HCT116 (cell line): ENCODE measurements around the gene NEK8. TPM values are rescaled to one million over a fixed set of nuclear protein-coding genes. Genes with fewer than 3 reads are reported as not detected.

Experiments used
- ATAC-seq: fragments of 200-7000 bp; cut with Tn5 transposase; 2 replicates; pipeline ENCODE4 v1.9.1; 2020; ENCODE audit warnings: mild to moderate bottlenecking, moderate library complexity
- BruUV-seq: library from RNA; stranded (reverse); fragments of 400-500 nt; replicated peaks from 2 replicates; lab custom pipeline; 2021; lab: Mats Ljungman, UMichigan
- CTCF ChIA-PET: fragments of 300-600 bp; sonication (Branson Sonifier 250); formaldehyde crosslinking; loops from one replicate; lab custom pipeline; 2021; ENCODE audit warnings: antibody characterized with exemption; lab: Charles Lee
- POLR2A ChIA-PET: fragments of 300-600, 350-600 bp; sonication (Branson Sonifier 250); formaldehyde crosslinking; loops from one replicate; lab custom pipeline; 2021; ENCODE audit warnings: antibody characterized with exemption; lab: Charles Lee
- RAD21 ChIA-PET, 2 experiments: fragments of 300-600 bp; sonication (Branson Sonifier 250); formaldehyde crosslinking; loops; one replicate each; lab custom pipeline; 2023; ENCODE audit warnings: low total read pairs in 2 of 2; ENCODE audit not compliant: uncharacterized antibody in 2 of 2, unreplicated experiment in 2 of 2, low non-redundant PET in 1 of 2; lab: Charles Lee
- DNase-seq: peaks from one replicate; pipeline ENCODE4 v3.0.0-alpha.2; 2010; ENCODE audit warnings: low read depth, low spot score
- H2AFZ ChIP-seq: fragments of 200-600 bp; shearing (Covaris generic), sonication (generic); 2 replicates; pipeline ENCODE4 v1.6.1; 2017; ENCODE audit warnings: low read depth, mixed run types, mixed read lengths, antibody characterized with exemption, low read length; ENCODE audit not compliant: poor library complexity, severe bottlenecking
- H3K27ac ChIP-seq: 2 replicates; pipeline ENCODE4 v1.5.1; 2012; ENCODE audit warnings: low read depth, low read length
- H3K27me3 ChIP-seq: fragments of 200-600 bp; sonication (generic); 2 replicates; pipeline ENCODE4 v1.6.1; 2016; ENCODE audit warnings: mixed run types, low read length, mixed read lengths; ENCODE audit not compliant: insufficient read depth
- H3K36me3 ChIP-seq, 2 experiments: fragments of 200-500 bp in 1 of 2; fragments of 200-600 bp in 1 of 2; sonication (Bioruptor generic) in 1 of 2; sonication (generic) in 1 of 2; 2 replicates each; pipeline versions ENCODE4 v1.5.1 to v1.6.1; 2014 to 2016; ENCODE audit warnings: low read length in 2 of 2, inconsistent platforms in 1 of 2, mixed read lengths in 1 of 2, mixed run types in 1 of 2; ENCODE audit not compliant: insufficient read depth in 2 of 2, control insufficient read depth in 1 of 2
- H3K4me1 ChIP-seq, 2 experiments: fragments of 200-600 bp in 1 of 2; sonication (generic) in 1 of 2; 2 replicates each; pipeline versions ENCODE4 v1.5.1 to v1.6.1; 2012 to 2017; ENCODE audit warnings: low read length in 2 of 2, inconsistent platforms in 1 of 2, mild to moderate bottlenecking in 1 of 2, mixed read lengths in 1 of 2, mixed run types in 1 of 2, moderate library complexity in 1 of 2; ENCODE audit not compliant: insufficient read depth in 2 of 2, control insufficient read depth in 1 of 2
- H3K4me2 ChIP-seq: fragments of 200-600 bp; sonication (generic); 2 replicates; pipeline ENCODE4 v1.6.1; 2017; ENCODE audit warnings: mixed run types, low read length, mixed read lengths
- H3K4me3 ChIP-seq, 2 experiments: fragments of 200-600 bp in 1 of 2; sonication (generic) in 1 of 2; replicated peaks in 1 of 2; 2 replicates each; pipeline ENCODE4 v1.5.1; 2011 to 2016; ENCODE audit warnings: low read length in 2 of 2, control low read depth in 1 of 2, low read depth in 1 of 2, mild to moderate bottlenecking in 1 of 2, mixed read lengths in 1 of 2, mixed run types in 1 of 2
- H3K79me2 ChIP-seq: fragments of 200-600 bp; sonication (generic); 2 replicates; pipeline ENCODE4 v1.6.1; 2017; ENCODE audit warnings: mild to moderate bottlenecking, mixed run types, low read length, moderate library complexity, mixed read lengths; ENCODE audit not compliant: insufficient read depth
- H3K9ac ChIP-seq: fragments of 200-600 bp; sonication (generic); 2 replicates; pipeline ENCODE4 v1.6.1; 2016; ENCODE audit warnings: low read length, mixed read lengths
- H3K9me2 ChIP-seq: fragments of 200-600 bp; sonication (generic), shearing (Covaris generic); 2 replicates; pipeline ENCODE4 v1.6.1; 2017; ENCODE audit warnings: mixed run types, mild to moderate bottlenecking, moderate library complexity; ENCODE audit not compliant: insufficient read depth
- H3K9me3 ChIP-seq, 2 experiments: fragments of 200-500 bp in 1 of 2; fragments of 200-600 bp in 1 of 2; sonication (Bioruptor generic) in 1 of 2; sonication (generic) in 1 of 2; 2 replicates each; pipeline ENCODE4 v1.6.1; 2014 to 2017; ENCODE audit warnings: low read length in 2 of 2, mixed read lengths in 2 of 2, inconsistent platforms in 1 of 2, low read depth in 1 of 2, mild to moderate bottlenecking in 1 of 2, mixed run types in 1 of 2, moderate library complexity in 1 of 2; ENCODE audit not compliant: control insufficient read depth in 1 of 2, insufficient read depth in 1 of 2
- H4K20me1 ChIP-seq: fragments of 200-600 bp; sonication (generic), shearing (Covaris generic); 2 replicates; pipeline ENCODE4 v1.6.1; 2017; ENCODE audit warnings: mixed run types, mild to moderate bottlenecking, moderate library complexity; ENCODE audit not compliant: insufficient read depth
- ATF3 ChIP-seq: IDR thresholded peaks from 2 replicates; pipeline ENCODE4 v1.6.1; 2012
- CEBPB ChIP-seq: IDR thresholded peaks from 2 replicates; pipeline ENCODE4 v1.6.1; 2012; ENCODE audit warnings: low read depth
- CTCF ChIP-seq, 3 experiments: fragments of 200-600 bp in 1 of 3; sonication (generic) in 1 of 3; IDR thresholded peaks in 2 of 3; conservative IDR thresholded peaks in 1 of 3; 2 replicates each; pipeline ENCODE4 v1.5.1; 2012 to 2017; ENCODE audit warnings: low read depth in 2 of 3, low read length in 2 of 3, antibody characterized with exemption in 1 of 3, borderline replicate concordance in 1 of 3, control low read depth in 1 of 3, mild to moderate bottlenecking in 1 of 3, mixed read lengths in 1 of 3, mixed run types in 1 of 3, moderate library complexity in 1 of 3; ENCODE audit not compliant: insufficient read depth in 1 of 3
- EGR1 ChIP-seq: IDR thresholded peaks from 2 replicates; pipeline ENCODE4 v1.6.1; 2012; ENCODE audit warnings: low read depth
- ELF1 ChIP-seq: IDR thresholded peaks from 2 replicates; pipeline ENCODE4 v1.6.1; 2012; ENCODE audit warnings: low read depth, borderline replicate concordance
- EZH2 ChIP-seq: fragments of 200-600 bp; sonication (generic); IDR thresholded peaks from 2 replicates; pipeline ENCODE4 v1.6.1; 2017; ENCODE audit warnings: antibody characterized with exemption, mixed run types
- FOSL1 ChIP-seq: IDR thresholded peaks from 2 replicates; pipeline ENCODE4 v1.6.1; 2012; ENCODE audit warnings: low read depth
- JUND ChIP-seq: IDR thresholded peaks from 2 replicates; pipeline ENCODE4 v1.6.1; 2012
- MAX ChIP-seq: IDR thresholded peaks from 2 replicates; pipeline ENCODE4 v1.6.1; 2012
- POLR2A ChIP-seq: IDR thresholded peaks from 2 replicates; pipeline ENCODE4 v1.7.0; 2011; ENCODE audit warnings: borderline replicate concordance; ENCODE audit not compliant: insufficient read depth, insufficient read length; ENCODE audit errors: extremely low read depth
- POLR2AphosphoS5 ChIP-seq: IDR thresholded peaks from 2 replicates; pipeline ENCODE4 v1.6.1; 2011; ENCODE audit warnings: mild to moderate bottlenecking, low read depth, low read length, moderate library complexity
- REST ChIP-seq: IDR thresholded peaks from 2 replicates; pipeline ENCODE4 v1.6.1; 2012; ENCODE audit warnings: low read depth
- SIN3A ChIP-seq: IDR thresholded peaks from 2 replicates; pipeline ENCODE4 v1.6.1; 2012; ENCODE audit warnings: low read depth
- SP1 ChIP-seq: IDR thresholded peaks from 2 replicates; pipeline ENCODE4 v1.6.1; 2012; ENCODE audit warnings: low read depth
- SRF ChIP-seq: IDR thresholded peaks from 2 replicates; pipeline ENCODE4 v1.6.1; 2012; ENCODE audit warnings: low read depth
- TCF7L2 ChIP-seq: IDR thresholded peaks from 2 replicates; pipeline ENCODE4 v1.7.0; 2011; ENCODE audit warnings: borderline replicate concordance, inconsistent platforms; ENCODE audit not compliant: insufficient read depth, insufficient read length; ENCODE audit errors: extremely low read depth
- YY1 ChIP-seq: IDR thresholded peaks from 2 replicates; pipeline ENCODE4 v1.6.1; 2011; ENCODE audit warnings: low read length, low read depth, moderate library complexity, mild to moderate bottlenecking; ENCODE audit not compliant: insufficient replicate concordance; ENCODE audit errors: extremely low read depth
- ZBTB33 ChIP-seq: IDR thresholded peaks from 2 replicates; pipeline ENCODE4 v1.6.1; 2011; ENCODE audit warnings: mild to moderate bottlenecking, low read length, moderate library complexity; ENCODE audit not compliant: insufficient replicate concordance; ENCODE audit errors: extremely low read depth
- ZFX ChIP-seq: fragments of 450-650 bp; IDR thresholded peaks from 2 replicates; pipeline ENCODE4 v1.6.1; 2017
- ZNF274 ChIP-seq: fragments of 200-500 bp; sonication (Bioruptor generic); IDR thresholded peaks from 2 replicates; pipeline ENCODE4 v1.6.1; 2014; ENCODE audit warnings: mild to moderate bottlenecking, low read depth, low read length, inconsistent platforms
- intact Hi-C: fragments of 100-400 bp; cut with micrococcal nuclease; formaldehyde crosslinking; loops from 2 replicates; pipeline ENCODE4 v1.10.0; 2022
- total RNA-seq: library from RNA; stranded (reverse); gene quantifications from one replicate; pipeline ENCODE4 v1.2.1, GENCODE V29; 2021; ENCODE audit not compliant: unreplicated experiment

NEK8 gene
- total RNA-seq, 1 experiment from 2014 or later, result 7.0 TPM

- Histone ChIP-seq H4K20me1 (no peaks in the 10 kb centered on the region), H3K36me3 (peaks cover 85 to 91% of the 10 kb centered on the region in 2 experiments), H3K4me3 (no peak overlapping the region), H3K4me2 (no peak overlapping the region), H3K9me3 (no peaks in the 10 kb centered on the region), H3K27me3 (no peaks in the 10 kb centered on the region), H3K27ac (no peak overlapping the region), H3K9ac (no peak overlapping the region)
- POLR2A ChIA-PET, result no interaction called here
- intact Hi-C loops, result no loop called here
- CTCF ChIA-PET, result no interaction called here
- TF ChIP-seq ZFX, result no peak
- TF ChIP-seq ELF1, result no peak
- no peak for TF ChIP-seq EZH2
- TF ChIP-seq REST, result no peak
- no peak for TF ChIP-seq TCF7L2
- no peak for TF ChIP-seq ATF3
- TF ChIP-seq CTCF (IDR thresholded peaks at IDR 0.05 in 2 of 3, conservative IDR thresholded peaks at IDR 0.05 in 1 of 3; ENCODE audit: borderline replicate concordance in 1 of 3, insufficient read depth in 1 of 3, low read depth in 2 of 3, low read length in 2 of 3), result no peak
- TF ChIP-seq JUND, result no peak
- no peak for TF ChIP-seq SRF
- TF ChIP-seq POLR2A, result no peak
- no peak for TF ChIP-seq EGR1
- TF ChIP-seq ZBTB33, result no peak
- TF ChIP-seq FOSL1, result no peak
- no peak for TF ChIP-seq CEBPB
- no peak for TF ChIP-seq MAX
- no peak for TF ChIP-seq POLR2AphosphoS5
- TF ChIP-seq ZNF274, result no peak
- TF ChIP-seq SP1, result no peak
- no peak for TF ChIP-seq SIN3A
- TF ChIP-seq YY1, result no peak
- TF ChIP-seq, all 23 proteins: peak for 0
- RAD21 ChIA-PET, result no interaction called here
- Histone ChIP-seq H3K79me2 (no peaks in the 10 kb centered on the region), H3K9me2 (no peaks in the 10 kb centered on the region), H3K4me1 (no peaks in the 10 kb centered on the region), H2AFZ (no peak overlapping the region)
- ATAC-seq (no peak), DNase-seq (no peak)
- BruUV-seq, result no TSS peak
These were observed 42.3 kb upstream of the NEK8 start for GRCh38 chr17:28686296-28686695.
